Activated CD4-positive, alpha-beta T cell treated with anti-CD3 and anti-CD28 coated beads for 36 hours (primary cell): ENCODE data around the gene ARHGAP15. TPM values are rescaled to one million over a fixed set of nuclear protein-coding genes. Genes with fewer than 3 reads are reported as not detected.

Source experiments
- ATAC-seq: fragments of 200-7000 bp; cut with Tn5 transposase; one replicate; pipeline ENCODE4 v1.10.0; 2021; ENCODE audit warnings: mild to moderate bottlenecking, moderate library complexity
- CTCF ChIA-PET: fragments of 350-600 bp; sonication (Branson Sonifier 250); formaldehyde crosslinking; loops from one replicate; lab custom pipeline; 2021; ENCODE audit warnings: antibody characterized with exemption; lab: Charles Lee
- POLR2A ChIA-PET: fragments of 350-600 bp; sonication (Branson Sonifier 250); formaldehyde crosslinking; loops from one replicate; lab custom pipeline; 2021; ENCODE audit warnings: antibody characterized with exemption, inconsistent platforms; lab: Charles Lee
- DNase-seq: peaks from one replicate; pipeline ENCODE4 v3.0.0-alpha.2; 2020
- H3K27ac Mint-ChIP-seq: one replicate; pipeline ENCODE4 v1.8.0; 2021; ENCODE audit warnings: mixed read lengths
- H3K27me3 Mint-ChIP-seq: one replicate; pipeline ENCODE4 v1.8.0; 2021; ENCODE audit warnings: mixed read lengths
- H3K36me3 Mint-ChIP-seq: one replicate; pipeline ENCODE4 v1.8.0; 2021; ENCODE audit warnings: low read depth, mixed read lengths
- H3K4me1 Mint-ChIP-seq: one replicate; pipeline ENCODE4 v1.8.0; 2021; ENCODE audit warnings: mixed read lengths
- H3K4me3 Mint-ChIP-seq: one replicate; pipeline ENCODE4 v1.8.0; 2021; ENCODE audit warnings: mild to moderate bottlenecking, moderate library complexity, mixed read lengths
- H3K9me3 Mint-ChIP-seq: one replicate; pipeline ENCODE4 v1.8.0; 2021; ENCODE audit warnings: low read depth, mixed read lengths
- intact Hi-C, 2 experiments: fragments of 100-400 bp; cut with DNase I in 1 of 2; cut with micrococcal nuclease in 1 of 2; formaldehyde crosslinking; loops; one replicate each; pipeline versions ENCODE4 v1.14.2 to v1.15.1; 2022 to 2024; cut with DNase I, micrococcal nuclease
- total RNA-seq, 2 experiments: library from RNA; stranded (reverse); gene quantifications; one replicate each; pipeline ENCODE4 v1.2.3, GENCODE V29; 2021

ARHGAP15 gene
- total RNA-seq, 2 experiments from 2014 or later, result 62.6 to 64.3 TPM

GRCh38 chr2:143165291-143165690 lies 36.1 kb downstream of the ARHGAP15 start:
- CTCF ChIA-PET, result interaction anchor here (0.7 to 2.2 kb wide), 4 partner anchors 54 to 131 kb away, joined by 3 to 9 read pairs (median 6); no protein-coding TSS in a partner anchor
- intact Hi-C loops, result no loop called here
- H3K9me3 Mint-ChIP-seq, result no peaks in the 10 kb centered on the region
- H3K4me1 Mint-ChIP-seq, result peaks cover 76% of the 10 kb centered on the region
- ATAC-seq, result no peak
- DNase-seq, result no peak
- POLR2A ChIA-PET, result interaction anchor here (0.7 kb wide), 1 partner anchor 123 kb away, joined by 5 read pairs; no protein-coding TSS in a partner anchor
- H3K27ac Mint-ChIP-seq, result no peak overlapping the region
- H3K27me3 Mint-ChIP-seq, result no peaks in the 10 kb centered on the region
- no peak overlapping the region for H3K4me3 Mint-ChIP-seq
- peaks cover 24% of the 10 kb centered on the region for H3K36me3 Mint-ChIP-seq

DNA sequence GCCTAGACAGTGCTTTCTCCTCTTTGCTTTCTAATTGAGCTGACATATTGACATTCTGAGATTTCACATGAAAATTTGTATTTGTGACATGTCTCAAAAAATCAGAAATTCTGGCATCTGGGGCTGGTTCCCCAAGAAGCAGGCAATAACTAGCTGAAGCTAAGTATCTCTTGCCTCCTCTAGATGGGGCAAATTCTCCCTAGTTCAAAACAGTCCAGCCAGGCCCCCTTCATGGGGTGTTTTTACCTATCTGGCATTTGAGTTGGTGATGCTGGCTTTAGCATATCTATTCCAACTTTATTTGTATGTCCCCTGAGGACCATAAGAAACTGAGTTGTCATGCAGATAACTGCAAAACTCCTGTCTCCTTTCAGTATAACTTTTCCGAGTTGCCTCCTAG lies 39.9 kb downstream of the ARHGAP15 start:
- ChIA-PET POLR2A (no interaction called here), CTCF (interaction anchor here (0.6 to 3.7 kb wide), 4 partner anchors 9 to 90 kb away, joined by 4 to 14 read pairs (median 4); no protein-coding TSS in a partner anchor)
- Mint-ChIP-seq H3K4me3 (no peak overlapping the region), H3K36me3 (peaks cover 30% of the 10 kb centered on the region), H3K9me3 (no peaks in the 10 kb centered on the region), H3K4me1 (peaks cover 67% of the 10 kb centered on the region), H3K27ac (no peak overlapping the region), H3K27me3 (no peaks in the 10 kb centered on the region)
- intact Hi-C loops, result no loop called here
- DNase-seq (no peak), ATAC-seq (no peak)

- intact Hi-C loops, result no loop called here
- DNase-seq (no peak), ATAC-seq (no peak)
- H3K27me3 Mint-ChIP-seq, result no peaks in the 10 kb centered on the region
- H3K27ac Mint-ChIP-seq, result no peak overlapping the region
- peaks cover 62% of the 10 kb centered on the region for H3K4me1 Mint-ChIP-seq
- CTCF ChIA-PET, result interaction anchor here (0.5 to 3.7 kb wide), 4 partner anchors 10 to 87 kb away, joined by 3 to 14 read pairs (median 9); no protein-coding TSS in a partner anchor
- no peak overlapping the region for H3K4me3 Mint-ChIP-seq
- peaks cover 26% of the 10 kb centered on the region for H3K36me3 Mint-ChIP-seq
- POLR2A ChIA-PET, result no interaction called here
- H3K9me3 Mint-ChIP-seq, result no peaks in the 10 kb centered on the region
These were observed 42.6 kb downstream of the ARHGAP15 start for GRCh38 chr2:143171817-143172216.

DNA sequence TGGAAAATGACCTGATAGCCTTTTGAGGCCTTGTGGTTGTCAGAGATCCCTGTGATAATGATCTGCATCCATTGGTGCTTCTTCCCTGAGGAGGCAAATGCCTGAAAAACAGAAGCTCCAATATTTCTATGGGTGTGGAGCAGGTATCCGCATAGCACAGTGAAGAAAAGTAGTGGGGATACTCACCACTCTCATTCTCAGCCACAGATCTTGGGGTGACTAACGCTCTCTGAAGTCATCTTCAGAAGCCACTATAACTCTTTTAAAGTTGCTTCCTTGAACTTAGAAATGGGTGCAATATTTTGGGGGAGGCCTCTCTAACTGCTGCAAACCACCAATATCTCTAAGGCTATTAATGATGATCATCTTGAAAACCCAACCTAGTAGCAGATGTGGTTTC lies 46.2 kb downstream of the ARHGAP15 start:
- H3K4me3 Mint-ChIP-seq, result no peak overlapping the region
- POLR2A ChIA-PET, result no interaction called here
- H3K27me3 Mint-ChIP-seq, result no peaks in the 10 kb centered on the region
- intact Hi-C loops, result no loop called here
- peaks cover 2% of the 10 kb centered on the region for H3K9me3 Mint-ChIP-seq
- no peak overlapping the region for H3K27ac Mint-ChIP-seq
- CTCF ChIA-PET, result interaction anchor here (0.6 to 1.8 kb wide), 5 partner anchors 14 to 600 kb away, joined by 3 to 8 read pairs (median 3); no protein-coding TSS in a partner anchor
- peak; percentile 94 for ATAC-seq
- DNase-seq, result peak; percentile 38
- H3K36me3 Mint-ChIP-seq, result peaks cover 25% of the 10 kb centered on the region
- peaks cover 51% of the 10 kb centered on the region for H3K4me1 Mint-ChIP-seq

- ChIA-PET POLR2A (no interaction called here), CTCF (interaction anchor here (1.1 to 1.4 kb wide), 3 partner anchors 9 to 85 kb away, joined by 3 to 4 read pairs (median 4); no protein-coding TSS in a partner anchor)
- H3K27me3 Mint-ChIP-seq, result no peaks in the 10 kb centered on the region
- H3K9me3 Mint-ChIP-seq, result peaks cover 2% of the 10 kb centered on the region
- peak overlapping the region; percentile 87 for H3K27ac Mint-ChIP-seq
- H3K4me1 Mint-ChIP-seq, result peaks cover 47% of the 10 kb centered on the region
- peak overlapping the region; percentile 64 for H3K4me3 Mint-ChIP-seq
- ATAC-seq (no peak), DNase-seq (no peak)
- intact Hi-C loops, result no loop called here
- peaks cover 26% of the 10 kb centered on the region for H3K36me3 Mint-ChIP-seq
These were observed 47.4 kb downstream of the ARHGAP15 start for GRCh38 chr2:143176606-143177005.

DNA sequence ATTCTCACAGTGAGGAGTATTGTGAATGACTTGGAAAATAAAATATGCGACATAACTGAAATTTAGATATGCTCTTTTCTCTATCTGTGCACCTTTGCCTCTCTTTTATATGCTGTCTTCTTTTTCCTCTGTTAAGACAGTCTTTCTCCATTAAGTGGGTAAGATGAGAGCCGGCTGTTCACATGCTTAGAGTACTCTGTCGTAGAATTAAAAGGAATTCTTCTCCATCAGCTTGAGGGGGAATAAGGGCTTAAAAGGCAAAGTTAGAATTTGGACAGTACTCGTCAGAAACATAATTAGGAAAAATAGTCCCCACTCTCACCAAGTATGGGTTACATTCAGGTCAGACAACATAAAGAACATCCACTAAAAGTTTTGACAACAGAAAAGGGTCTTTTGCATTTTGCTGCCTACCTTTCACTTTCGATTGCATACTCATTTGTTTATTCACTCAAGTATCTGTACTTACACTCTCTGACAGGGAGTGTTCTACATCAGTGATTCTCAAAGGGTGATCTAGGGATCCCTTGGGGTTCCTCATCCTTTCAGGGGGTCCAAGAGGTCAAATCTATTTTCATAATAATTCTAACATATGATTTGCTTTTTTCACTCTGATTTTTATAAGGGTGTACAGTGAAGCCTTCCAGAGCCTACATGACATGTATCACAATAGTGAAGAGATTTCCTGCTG lies 48.0 kb downstream of the ARHGAP15 start:
- DNase-seq, result no peak
- intact Hi-C loops, result no loop called here
- Mint-ChIP-seq H3K27ac (peak overlapping the region; percentile 87), H3K27me3 (no peaks in the 10 kb centered on the region), H3K36me3 (peaks cover 27% of the 10 kb centered on the region), H3K4me3 (peak overlapping the region; percentile 64), H3K9me3 (peaks cover 2% of the 10 kb centered on the region), H3K4me1 (peaks cover 47% of the 10 kb centered on the region)
- peak; percentile 67 for ATAC-seq
- ChIA-PET POLR2A (no interaction called here), CTCF (interaction anchor here (1.1 to 1.4 kb wide), 3 partner anchors 8 to 85 kb away, joined by 3 to 4 read pairs (median 4); no protein-coding TSS in a partner anchor)

DNA sequence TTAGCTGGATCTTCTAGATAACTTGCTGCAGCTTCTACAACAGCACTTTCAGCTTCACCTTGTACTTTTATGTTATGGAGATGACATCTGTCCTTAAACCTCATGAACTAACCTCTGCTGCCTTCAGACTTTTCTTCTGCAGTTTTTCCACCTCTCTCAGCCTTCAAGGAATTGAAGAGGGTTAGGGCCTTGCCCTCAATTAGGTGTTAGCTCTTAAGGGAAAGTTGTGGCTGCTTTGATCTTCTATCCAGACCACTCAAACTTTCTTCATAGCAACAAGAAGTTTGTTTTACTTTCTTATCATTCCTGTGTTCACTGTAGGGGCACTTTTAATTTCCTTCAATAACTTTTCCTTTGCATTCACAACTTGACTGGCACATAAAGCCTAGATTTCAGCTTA lies 52.3 kb downstream of the ARHGAP15 start:
- CTCF ChIA-PET, result interaction anchor here (0.6 to 3.5 kb wide), 6 partner anchors 10 to 776 kb away, joined by 3 to 11 read pairs (median 5); no protein-coding TSS in a partner anchor
- no peak overlapping the region for H3K27ac Mint-ChIP-seq
- no peak for ATAC-seq
- no peak overlapping the region for H3K4me3 Mint-ChIP-seq
- H3K36me3 Mint-ChIP-seq, result peaks cover 23% of the 10 kb centered on the region
- no peaks in the 10 kb centered on the region for H3K27me3 Mint-ChIP-seq
- POLR2A ChIA-PET, result interaction anchor here (0.6 kb wide), 2 partner anchors 20 to 77 kb away, joined by 4 read pairs; no protein-coding TSS in a partner anchor
- peaks cover 2% of the 10 kb centered on the region for H3K9me3 Mint-ChIP-seq
- intact Hi-C loops, result no loop called here
- no peak for DNase-seq
- peaks cover 54% of the 10 kb centered on the region for H3K4me1 Mint-ChIP-seq

DNA sequence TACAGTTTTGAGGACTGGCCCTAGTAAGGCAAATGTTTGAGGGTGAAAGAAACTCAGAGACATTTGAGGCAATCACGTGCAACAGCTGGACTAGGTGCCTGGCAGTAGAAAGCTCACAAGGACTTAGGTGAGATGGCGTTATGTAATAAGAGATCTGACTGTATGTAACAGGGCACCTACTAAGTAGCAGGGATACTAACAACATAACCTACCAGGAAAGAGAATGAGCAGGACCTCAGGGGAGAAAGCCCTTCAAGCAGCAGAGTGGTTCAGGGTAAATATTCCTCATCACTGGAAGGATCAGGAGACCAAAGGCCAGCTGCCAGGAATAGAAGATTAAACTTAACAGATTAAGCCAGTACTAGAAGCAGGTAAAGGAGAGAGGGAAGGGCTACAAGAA lies 53.4 kb downstream of the ARHGAP15 start:
- Mint-ChIP-seq H3K4me3 (no peak overlapping the region), H3K27me3 (no peaks in the 10 kb centered on the region), H3K9me3 (peaks cover 2% of the 10 kb centered on the region), H3K4me1 (peaks cover 48% of the 10 kb centered on the region), H3K27ac (peak overlapping the region; percentile 15), H3K36me3 (peaks cover 27% of the 10 kb centered on the region)
- no peak for DNase-seq
- CTCF ChIA-PET, result interaction anchor here (1.3 to 3.5 kb wide), 4 partner anchors 15 to 40 kb away, joined by 3 to 11 read pairs (median 7); no protein-coding TSS in a partner anchor
- no peak for ATAC-seq
- POLR2A ChIA-PET, result no interaction called here
- intact Hi-C loops, result no loop called here

DNA sequence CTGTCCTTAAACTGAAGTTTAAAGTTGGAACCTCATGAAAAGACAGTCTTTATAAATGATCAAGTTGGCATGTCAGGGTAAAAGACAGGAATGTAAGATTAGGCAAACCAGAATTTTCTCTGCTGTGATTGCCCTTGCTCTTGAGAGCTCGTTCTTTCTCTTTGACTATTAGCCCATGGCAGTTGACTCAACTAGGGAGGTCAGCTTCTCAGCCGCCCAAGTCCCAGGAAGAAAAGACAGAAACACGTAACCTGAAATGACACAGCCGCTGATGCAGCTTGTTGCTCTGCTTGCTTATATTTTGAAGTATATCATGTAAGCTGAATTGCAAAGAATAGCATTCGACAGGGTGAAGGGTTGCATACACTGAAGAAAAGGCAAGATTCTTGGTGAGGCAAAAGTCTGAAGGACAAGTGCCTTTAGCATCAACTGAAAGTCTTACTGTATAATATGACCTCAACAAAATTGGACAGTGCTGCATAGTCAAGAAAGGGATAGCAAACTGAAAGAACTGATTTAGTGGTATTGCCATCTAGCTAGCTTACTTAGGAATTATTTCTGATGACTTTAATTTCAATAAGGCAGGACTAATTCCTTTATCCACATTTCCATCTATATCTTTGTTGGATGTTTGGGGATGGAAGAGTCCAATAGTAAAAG lies 54.7 kb downstream of the ARHGAP15 start:
- peaks cover 26% of the 10 kb centered on the region for H3K36me3 Mint-ChIP-seq
- no peak overlapping the region for H3K4me3 Mint-ChIP-seq
- peaks cover 2% of the 10 kb centered on the region for H3K9me3 Mint-ChIP-seq
- CTCF ChIA-PET, result interaction anchor here (0.5 to 3.5 kb wide), 8 partner anchors 11 to 107 kb away, joined by 3 to 11 read pairs (median 4); no protein-coding TSS in a partner anchor
- no peak overlapping the region for H3K27ac Mint-ChIP-seq
- DNase-seq (no peak), ATAC-seq (peak; percentile 30)
- H3K4me1 Mint-ChIP-seq, result peaks cover 45% of the 10 kb centered on the region
- intact Hi-C loops, result no loop called here
- no peaks in the 10 kb centered on the region for H3K27me3 Mint-ChIP-seq
- POLR2A ChIA-PET, result no interaction called here

GRCh38 chr2:143186876-143187275 lies 57.7 kb downstream of the ARHGAP15 start:
- no peak overlapping the region for H3K4me3 Mint-ChIP-seq
- ATAC-seq, result no peak
- ChIA-PET CTCF (interaction anchor here (1.2 to 2.3 kb wide), 3 partner anchors 25 to 76 kb away, joined by 3 to 6 read pairs (median 4); no protein-coding TSS in a partner anchor), POLR2A (no interaction called here)
- no peaks in the 10 kb centered on the region for H3K27me3 Mint-ChIP-seq
- peaks cover 24% of the 10 kb centered on the region for H3K36me3 Mint-ChIP-seq
- intact Hi-C loops, result loop anchor here in 1 of 2 experiments (2.0 kb wide), 1 partner anchor 16 kb away; no protein-coding TSS in a partner anchor
- H3K9me3 Mint-ChIP-seq, result no peaks in the 10 kb centered on the region
- H3K27ac Mint-ChIP-seq, result no peak overlapping the region
- peaks cover 36% of the 10 kb centered on the region for H3K4me1 Mint-ChIP-seq
- no peak for DNase-seq

- Mint-ChIP-seq H3K36me3 (peaks cover 26% of the 10 kb centered on the region), H3K27ac (no peak overlapping the region), H3K4me3 (no peak overlapping the region), H3K9me3 (no peaks in the 10 kb centered on the region), H3K4me1 (peaks cover 37% of the 10 kb centered on the region), H3K27me3 (no peaks in the 10 kb centered on the region)
- ChIA-PET CTCF (interaction anchor here (1.3 to 2.4 kb wide), 2 partner anchors 13 to 68 kb away, joined by 3 to 7 read pairs; no protein-coding TSS in a partner anchor), POLR2A (no interaction called here)
- ATAC-seq (no peak), DNase-seq (no peak)
- intact Hi-C loops, result no loop called here
These were observed 61.2 kb downstream of the ARHGAP15 start for GRCh38 chr2:143190431-143190830.
